Inferior parietal cortex (tissue), 1 donor: Measurements from ENCODE around the gene PTPDC1.

Source experiments
- DNase-seq: peaks from one replicate; pipeline ENCODE4 v3.0.0-alpha.2; 2016; ENCODE audit errors: extremely low spot score

PTPDC1 gene

DNA sequence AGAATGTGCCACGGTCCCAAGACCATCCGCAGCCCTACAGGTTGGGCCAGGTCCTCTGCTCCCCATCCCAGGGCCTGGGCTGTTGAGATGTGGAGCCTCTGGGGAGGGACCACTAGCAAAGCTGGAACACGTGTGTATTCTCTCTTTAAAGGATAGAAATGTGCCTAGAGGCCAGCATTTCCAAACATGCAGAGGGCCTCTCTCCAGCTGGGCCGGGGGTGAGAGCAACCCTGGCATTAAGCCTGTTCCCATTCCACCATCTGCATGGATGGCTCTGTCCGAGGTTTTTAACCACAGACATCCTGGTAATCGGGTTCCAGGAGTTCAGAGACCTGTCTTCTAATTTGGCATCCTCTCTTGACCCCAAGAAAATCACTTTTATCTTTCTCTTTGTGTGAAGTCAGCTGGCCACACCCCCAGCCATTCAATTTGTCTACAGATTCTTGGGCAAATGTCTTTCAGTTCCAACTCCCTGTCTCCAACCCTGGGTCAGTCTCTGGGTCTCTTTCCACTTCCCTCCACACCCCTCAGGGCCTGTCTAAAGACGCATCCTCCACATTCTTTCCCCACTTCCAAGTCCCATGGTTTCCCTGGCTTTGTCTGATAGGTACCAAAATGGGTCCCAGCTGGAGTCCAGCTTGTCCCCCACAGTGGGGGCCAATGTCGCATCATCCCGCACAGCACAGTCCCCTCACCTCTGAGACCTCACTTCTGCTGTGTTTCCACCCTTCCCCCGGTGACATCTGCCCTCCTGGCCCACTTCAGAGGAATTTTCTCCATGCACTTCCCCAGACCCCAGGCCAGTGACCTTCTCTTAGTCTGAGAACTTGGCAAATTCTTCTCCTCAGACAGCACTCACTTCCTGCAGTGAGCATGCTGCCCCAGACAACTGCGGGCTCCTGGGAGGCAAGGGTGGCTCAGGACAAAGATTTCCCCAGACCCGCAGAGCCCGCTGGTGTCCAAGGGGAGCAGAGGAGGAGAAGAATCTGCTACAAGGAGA, 56.8 kb downstream of the PTPDC1 start:
- DNase-seq, result no peak

DNA sequence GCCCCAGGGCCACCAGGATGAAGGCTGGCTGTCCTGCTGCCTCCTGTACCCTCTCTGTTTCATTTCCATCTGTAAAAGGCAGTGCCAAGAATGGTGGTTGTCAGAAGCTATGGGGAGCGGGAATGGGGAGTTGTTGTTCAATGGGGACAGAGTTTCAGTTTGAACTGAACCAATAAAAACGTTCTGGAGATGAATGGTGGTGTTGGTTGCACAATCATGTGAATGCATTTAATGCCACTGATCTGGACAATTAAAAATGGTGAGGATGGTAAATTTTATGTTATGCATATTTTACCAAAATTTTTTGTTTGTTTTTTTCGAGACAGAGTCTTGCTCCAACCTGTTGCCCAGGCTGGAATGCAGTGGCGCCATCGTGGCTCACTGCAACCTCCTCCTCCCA, 58.1 kb downstream of the PTPDC1 start:
- DNase-seq, result no peak

DNA sequence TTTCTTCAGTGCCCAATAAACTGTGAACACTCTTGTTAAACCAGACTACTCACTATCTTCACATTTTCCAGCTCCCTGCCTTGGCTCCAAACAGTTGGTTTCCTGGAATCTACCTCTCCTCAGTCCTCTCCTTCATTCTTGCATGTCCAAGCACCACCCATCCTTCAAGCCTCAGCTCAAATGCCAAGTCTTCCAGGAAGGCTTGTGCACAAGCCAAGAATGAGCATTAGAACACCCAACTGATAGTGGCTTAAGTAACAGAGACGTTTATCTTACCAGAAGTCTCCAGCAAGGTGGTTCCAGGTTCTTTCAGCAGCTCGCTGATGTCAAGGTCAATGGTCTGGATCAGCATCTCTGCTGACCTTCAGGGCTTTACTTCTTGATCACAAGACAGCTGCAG, 60.1 kb downstream of the PTPDC1 start:
- no peak for DNase-seq

GRCh38 chr9:94145640-94146039, 61.4 kb downstream of the PTPDC1 start:
- no peak for DNase-seq

- no peak for DNase-seq
Measured at GRCh38 chr9:94147776-94148175, 63.5 kb downstream of the PTPDC1 start.

- DNase-seq, result no peak
Measured at GRCh38 chr9:94148419-94148818, 64.2 kb downstream of the PTPDC1 start.

DNA sequence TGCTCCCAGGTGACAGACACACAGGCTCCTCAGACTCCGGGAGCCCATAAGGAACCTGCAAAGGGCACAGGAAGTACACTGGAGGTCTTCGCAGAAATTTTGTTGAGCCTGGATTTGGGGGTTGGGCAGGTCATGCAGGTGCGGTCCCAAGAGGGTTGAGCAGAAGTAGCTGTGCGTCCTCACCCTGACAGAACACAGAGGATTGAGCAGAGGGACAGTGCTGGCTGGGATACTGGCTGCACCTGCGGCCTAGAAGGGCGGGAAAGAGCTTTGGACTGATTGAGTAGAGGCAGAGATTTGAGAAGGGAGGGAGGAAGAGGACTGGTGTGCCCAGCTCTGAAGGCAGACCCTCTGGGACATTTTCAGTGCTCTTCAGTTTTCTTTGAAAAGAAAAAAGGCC, 65.4 kb downstream of the PTPDC1 start:
- DNase-seq, result no peak

GRCh38 chr9:94150279-94150828, 66.1 kb downstream of the PTPDC1 start:
- no peak for DNase-seq

GRCh38 chr9:94150890-94151650, 66.8 kb downstream of the PTPDC1 start:
- DNase-seq, result no peak

- DNase-seq, result no peak
Measured at GRCh38 chr9:94153905-94154304, 69.6 kb downstream of the PTPDC1 start.

GRCh38 chr9:94156348-94157049, 72.2 kb downstream of the PTPDC1 start:
- no peak for DNase-seq

GRCh38 chr9:94157050-94157801, 73.0 kb downstream of the PTPDC1 start:
- DNase-seq, result peak; percentile 69
